Keratinocyte (primary cell): ENCODE data around the gene SS18L1. TPM values are rescaled to one million over a fixed set of nuclear protein-coding genes. Genes with fewer than 3 reads are reported as not detected.

Experiments
- DNase-seq: peaks from one replicate; pipeline ENCODE4 v3.0.0-alpha.2; 2011; ENCODE audit warnings: low read depth, missing footprints, low spot score
- FAIRE-seq: peaks from 2 replicates; lab custom pipeline; 2011; peaks lifted over from hg19 to GRCh38; lab: Jason Lieb, UNC
- H2AFZ ChIP-seq: 2 replicates; pipeline ENCODE4 v1.6.0; 2012; ENCODE audit warnings: low read length, control low read depth, inconsistent platforms; ENCODE audit not compliant: control insufficient read depth
- H3K27ac ChIP-seq: 2 replicates; pipeline ENCODE4 v1.5.1; 2011; ENCODE audit warnings: low read length; ENCODE audit not compliant: control insufficient read depth, insufficient read depth
- H3K27me3 ChIP-seq: 3 replicates; pipeline ENCODE4 v1.6.0; 2011; ENCODE audit warnings: low read length; ENCODE audit not compliant: control insufficient read depth, insufficient read depth; ENCODE audit errors: extremely low read depth
- H3K36me3 ChIP-seq, 2 experiments: 2 replicates in 1 of 2; 3 replicates in 1 of 2; pipeline ENCODE4 v1.5.1; 2011; ENCODE audit warnings: low read length in 2 of 2, mild to moderate bottlenecking in 1 of 2; ENCODE audit not compliant: control insufficient read depth in 2 of 2, insufficient read depth in 2 of 2; ENCODE audit errors: extremely low read depth in 1 of 2
- H3K4me1 ChIP-seq: 3 replicates; pipeline ENCODE4 v1.5.1; 2011; ENCODE audit warnings: low read length; ENCODE audit not compliant: control insufficient read depth, insufficient read depth; ENCODE audit errors: extremely low read depth
- H3K4me2 ChIP-seq: 3 replicates; pipeline ENCODE4 v1.6.0; 2011; ENCODE audit warnings: low read depth, low read length; ENCODE audit not compliant: control insufficient read depth, insufficient read depth; ENCODE audit errors: extremely low read depth
- H3K4me3 ChIP-seq, 3 experiments: fragments of 200-600 bp in 1 of 3; sonication (generic) in 1 of 3; 2 replicates in 2 of 3; 3 replicates in 1 of 3; pipeline ENCODE4 v1.5.1; 2011 to 2016; ENCODE audit warnings: low read length in 3 of 3, mild to moderate bottlenecking in 3 of 3, control low read depth in 2 of 3, inconsistent platforms in 1 of 3, low read depth in 1 of 3, mixed read lengths in 1 of 3, mixed run types in 1 of 3, moderate library complexity in 1 of 3; ENCODE audit not compliant: control insufficient read depth in 2 of 3, insufficient read depth in 2 of 3; ENCODE audit errors: extremely low read depth in 1 of 3
- H3K79me2 ChIP-seq: 2 replicates; pipeline ENCODE4 v1.6.0; 2012; ENCODE audit warnings: low read length; ENCODE audit not compliant: control insufficient read depth, insufficient read depth
- H3K9ac ChIP-seq: 3 replicates; pipeline ENCODE4 v1.6.0; 2011; ENCODE audit warnings: low read length; ENCODE audit not compliant: control insufficient read depth, insufficient read depth; ENCODE audit errors: extremely low read depth
- H3K9me1 ChIP-seq: 3 replicates; pipeline ENCODE4 v1.6.0; 2011; ENCODE audit warnings: low read length; ENCODE audit not compliant: control insufficient read depth, insufficient read depth; ENCODE audit errors: extremely low read depth
- H3K9me3 ChIP-seq: 2 replicates; pipeline ENCODE4 v1.5.1; 2012; ENCODE audit warnings: low read depth, low read length; ENCODE audit not compliant: control insufficient read depth
- H4K20me1 ChIP-seq: 3 replicates; pipeline ENCODE4 v1.6.0; 2011; ENCODE audit warnings: low read length; ENCODE audit not compliant: control insufficient read depth, insufficient read depth; ENCODE audit errors: extremely low read depth
- CTCF ChIP-seq, 3 experiments: IDR thresholded peaks in 1 of 3; conservative IDR thresholded peaks in 1 of 3; optimal IDR thresholded peaks in 1 of 3; 2 replicates in 2 of 3; 3 replicates in 1 of 3; pipeline versions ENCODE3 to v1.5.1; 2011; ENCODE audit warnings: low read length in 3 of 3, mild to moderate bottlenecking in 3 of 3, moderate library complexity in 2 of 3, control low read depth in 1 of 3, inconsistent platforms in 1 of 3; ENCODE audit not compliant: insufficient read depth in 2 of 3; ENCODE audit errors: extremely low read depth in 1 of 3
- EZH2 ChIP-seq: IDR thresholded peaks from one replicate; pipeline ENCODE4 v1.6.1; 2012; ENCODE audit warnings: inconsistent platforms, mild to moderate bottlenecking, low read length, moderate library complexity
- dilution Hi-C: fragments of 300-500 bp; cut with MboI; formaldehyde crosslinking; loops from one replicate; pipeline ENCODE4 v1.7.0; 2020; ENCODE audit warnings: low sequenced_read_pairs; ENCODE audit not compliant: extremely low pct_ligation_motif_present
- polyA plus RNA-seq, 5 experiments: library from polyadenylated mRNA; depleted of rRNA in 3 of 5; stranded (reverse) in 3 of 5; stranded (forward) in 1 of 5; unstranded in 1 of 5; fragments of >200 nt; gene quantifications; 1 replicate in 1 of 5; 2 replicates in 3 of 5; 3 replicates in 1 of 5; pipeline versions ENCODE4 v1.2.1 to v1.2.3, GENCODE V29; 2011 to 2012; ENCODE audit warnings: missing spikeins in 2 of 5, low read depth in 1 of 5, low replicate concordance in 1 of 5

The SS18L1 gene
- polyA plus RNA-seq, 1 donor (not counting 4 experiments of a cell fraction or from before 2014, with no cell fraction given) = 9.4 TPM

GRCh38 chr20:62225820-62226635, 82.5 kb downstream of the SS18L1 start:
- TF ChIP-seq CTCF (optimal IDR thresholded peaks at IDR 0.05 in 1 of 3, IDR thresholded peaks at IDR 0.05 in 1 of 3, conservative IDR thresholded peaks at IDR 0.05 in 1 of 3; ENCODE audit: extremely low read depth in 1 of 3, insufficient read depth in 2 of 3, low read length in 3 of 3) (no peak), EZH2 (no peak)
- peaks cover 81% of the 10 kb centered on the region for H3K27me3 ChIP-seq
- no peak overlapping the region for H3K4me2 ChIP-seq
- dilution Hi-C loops = no loop called here
- no peak overlapping the region for H3K4me3 ChIP-seq
- H3K9ac ChIP-seq = no peak overlapping the region
- H3K4me1 ChIP-seq = no peaks in the 10 kb centered on the region
- peaks cover 5% of the 10 kb centered on the region for H4K20me1 ChIP-seq
- no peak overlapping the region for H3K27ac ChIP-seq
- no peaks in the 10 kb centered on the region for H3K9me3 ChIP-seq
- no peak overlapping the region for H2AFZ ChIP-seq
- DNase-seq = no peak
- no peaks in the 10 kb centered on the region for H3K36me3 ChIP-seq
- no peaks in the 10 kb centered on the region for H3K9me1 ChIP-seq
- FAIRE-seq = no peak
- no peaks in the 10 kb centered on the region for H3K79me2 ChIP-seq

GRCh38 chr20:62226707-62227590, 83.4 kb downstream of the SS18L1 start:
- DNase-seq (no peak), FAIRE-seq (no peak)
- Histone ChIP-seq H2AFZ (no peak overlapping the region), H3K27ac (no peak overlapping the region), H3K27me3 (peaks cover 77% of the 10 kb centered on the region), H3K4me3 (no peak overlapping the region), H3K36me3 (no peaks in the 10 kb centered on the region), H3K79me2 (no peaks in the 10 kb centered on the region), H3K9me1 (no peaks in the 10 kb centered on the region), H3K4me2 (no peak overlapping the region), H3K4me1 (no peaks in the 10 kb centered on the region), H3K9me3 (no peaks in the 10 kb centered on the region), H3K9ac (no peak overlapping the region), H4K20me1 (peaks cover 5% of the 10 kb centered on the region)
- dilution Hi-C loops = no loop called here
- no peak for TF ChIP-seq CTCF (optimal IDR thresholded peaks at IDR 0.05 in 1 of 3, IDR thresholded peaks at IDR 0.05 in 1 of 3, conservative IDR thresholded peaks at IDR 0.05 in 1 of 3; ENCODE audit: extremely low read depth in 1 of 3, insufficient read depth in 2 of 3, low read length in 3 of 3)
- TF ChIP-seq EZH2 = peak; percentile 10
